HepG2 (cell line): ENCODE data around the gene RASA3.

Source experiments
- CEBPB ChIP-seq: IDR thresholded peaks from 2 replicates; pipeline ENCODE4 v1.6.1; 2011; ENCODE audit warnings: low read depth, low read length, improper control_type of control experiment, borderline replicate concordance
- EP300 ChIP-seq, 3 experiments: sonication (generic) in 1 of 3; formaldehyde crosslinking in 1 of 3; IDR thresholded peaks; 2 replicates each; pipeline versions ENCODE4 v1.5.1 to v1.6.1; 2011 to 2020; ENCODE audit warnings: low read depth in 2 of 3, low read length in 2 of 3, borderline replicate concordance in 1 of 3, improper control_type of control experiment in 1 of 3, mild to moderate bottlenecking in 1 of 3, missing genetic modification reagents in 1 of 3, moderate library complexity in 1 of 3
- FOSL1 ChIP-seq: sonication (generic); formaldehyde crosslinking; IDR thresholded peaks from 2 replicates; pipeline ENCODE4 v1.9.0; 2021; ENCODE audit warnings: missing genetic modification reagents, borderline replicate concordance
- FOXA1 ChIP-seq, 2 experiments: fragments of 450-650 bp in 1 of 2; sonication (generic) in 1 of 2; formaldehyde crosslinking in 1 of 2; IDR thresholded peaks; 2 replicates each; pipeline versions ENCODE4 v1.4.0 to v1.6.1; 2016 to 2020; ENCODE audit warnings: missing genetic modification reagents in 1 of 2
- KDM4B ChIP-seq: sonication (generic); formaldehyde crosslinking; IDR thresholded peaks from 2 replicates; pipeline ENCODE4 v1.4.0; 2020; ENCODE audit warnings: missing genetic modification reagents
- MAFF ChIP-seq: IDR thresholded peaks from 2 replicates; pipeline ENCODE4 v1.6.1; 2011; ENCODE audit warnings: low read depth, low read length, improper control_type of control experiment
- MAFK ChIP-seq, 2 experiments: IDR thresholded peaks in 1 of 2; conservative IDR thresholded peaks in 1 of 2; 2 replicates each; pipeline ENCODE4 v1.6.1; 2011; ENCODE audit warnings: improper control_type of control experiment in 2 of 2, low read length in 2 of 2
- NFIC ChIP-seq: IDR thresholded peaks from 2 replicates; pipeline ENCODE4 v1.6.1; 2012; ENCODE audit warnings: mild to moderate bottlenecking, low read length, inconsistent platforms
- NR2F2 ChIP-seq: IDR thresholded peaks from 2 replicates; pipeline ENCODE4 v1.6.1; 2012; ENCODE audit warnings: low read depth, inconsistent platforms, borderline replicate concordance

DNA sequence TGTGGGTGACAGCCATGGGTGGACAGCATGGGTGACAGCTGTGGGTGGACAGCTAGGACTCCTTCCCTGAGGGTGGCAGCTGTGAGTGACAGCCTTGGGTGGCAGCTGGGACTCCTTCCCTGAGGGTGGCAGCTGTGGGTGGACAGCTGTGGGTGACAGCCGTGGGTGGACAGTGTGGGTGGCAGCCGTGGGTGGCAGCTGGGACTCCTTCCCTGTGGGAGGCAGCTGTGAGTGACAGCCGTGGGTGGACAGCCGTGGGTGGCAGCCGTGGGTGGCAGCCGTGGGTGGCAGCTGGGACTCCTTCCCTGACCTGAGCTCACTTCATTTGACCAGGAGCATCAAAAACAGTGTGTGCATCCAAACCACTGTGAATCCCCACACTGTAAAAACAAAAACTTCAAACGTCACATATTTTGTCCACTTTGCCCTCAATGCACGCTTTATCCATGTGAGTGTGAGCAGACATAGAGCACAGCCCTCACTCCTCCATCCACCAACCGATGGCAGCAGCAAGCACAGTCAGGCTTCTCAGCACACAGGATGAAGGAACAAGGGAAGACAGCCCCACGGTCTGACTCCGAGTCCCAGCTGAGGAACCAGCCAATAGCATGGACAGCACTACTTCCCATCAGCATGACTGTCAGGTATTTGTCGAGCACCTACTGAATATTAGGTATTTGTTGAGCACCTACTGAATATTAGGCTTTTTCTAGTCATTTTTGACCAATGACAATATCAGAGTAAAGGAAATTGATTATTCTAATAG lies 45.0 kb upstream of the RASA3 start:
- no peak for TF ChIP-seq CEBPB
- TF ChIP-seq NFIC, result no peak
- no peak for TF ChIP-seq MAFF
- no peak for TF ChIP-seq FOXA1 (IDR thresholded peaks at IDR 0.05)
- no peak for TF ChIP-seq FOXA1 (CRISPR knock-in tag; IDR thresholded peaks at IDR 0.05)
- no peak for TF ChIP-seq EP300 (IDR thresholded peaks at IDR 0.05; ENCODE audit: low read depth in 2 of 2, low read length in 2 of 2)
- TF ChIP-seq EP300 (CRISPR knock-in tag; IDR thresholded peaks at IDR 0.05; ENCODE audit: borderline replicate concordance), result no peak
- TF ChIP-seq NR2F2, result no peak
- no peak for TF ChIP-seq FOSL1 (CRISPR knock-in tag)
- TF ChIP-seq KDM4B, result no peak
- TF ChIP-seq MAFK (conservative IDR thresholded peaks at IDR 0.05 in 1 of 2, IDR thresholded peaks at IDR 0.05 in 1 of 2; ENCODE audit: low read length in 2 of 2), result no peak
